Measurements from ENCODE around the gene SGCD. TPM values are rescaled to one million over a fixed set of nuclear protein-coding genes. Genes with fewer than 3 reads are reported as not detected.

SGCD gene
- total RNA-seq, 2 experiments from 2014 or later: not detected

DNA sequence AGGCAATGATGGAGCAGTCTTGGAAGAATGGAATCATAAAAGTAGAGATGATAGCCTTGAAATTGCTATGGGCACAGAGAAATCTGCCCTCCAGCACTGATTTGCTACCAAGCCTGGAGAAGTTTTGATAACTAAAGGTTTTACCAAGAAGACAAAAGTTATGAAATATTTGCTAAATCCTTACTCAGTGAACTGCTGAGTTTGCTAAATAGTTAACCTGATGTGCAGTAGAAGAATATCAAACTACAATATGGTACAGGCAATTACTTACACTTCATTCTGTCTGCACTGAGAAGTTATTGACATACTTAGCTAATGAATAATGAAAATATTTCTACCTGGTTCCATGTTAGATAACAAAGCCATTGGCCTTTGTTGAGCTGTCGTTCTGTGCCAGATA is 124.5 kb downstream of the SGCD start:
- ChIA-PET CTCF (no interaction called here), POLR2A (no interaction called here)
- ATAC-seq (no peak), DNase-seq (no peak)
- no peaks in the 10 kb centered on the region for H3K36me3 Mint-ChIP-seq (ENCODE audit: low read depth)
- TF ChIP-seq, protein P1, sequence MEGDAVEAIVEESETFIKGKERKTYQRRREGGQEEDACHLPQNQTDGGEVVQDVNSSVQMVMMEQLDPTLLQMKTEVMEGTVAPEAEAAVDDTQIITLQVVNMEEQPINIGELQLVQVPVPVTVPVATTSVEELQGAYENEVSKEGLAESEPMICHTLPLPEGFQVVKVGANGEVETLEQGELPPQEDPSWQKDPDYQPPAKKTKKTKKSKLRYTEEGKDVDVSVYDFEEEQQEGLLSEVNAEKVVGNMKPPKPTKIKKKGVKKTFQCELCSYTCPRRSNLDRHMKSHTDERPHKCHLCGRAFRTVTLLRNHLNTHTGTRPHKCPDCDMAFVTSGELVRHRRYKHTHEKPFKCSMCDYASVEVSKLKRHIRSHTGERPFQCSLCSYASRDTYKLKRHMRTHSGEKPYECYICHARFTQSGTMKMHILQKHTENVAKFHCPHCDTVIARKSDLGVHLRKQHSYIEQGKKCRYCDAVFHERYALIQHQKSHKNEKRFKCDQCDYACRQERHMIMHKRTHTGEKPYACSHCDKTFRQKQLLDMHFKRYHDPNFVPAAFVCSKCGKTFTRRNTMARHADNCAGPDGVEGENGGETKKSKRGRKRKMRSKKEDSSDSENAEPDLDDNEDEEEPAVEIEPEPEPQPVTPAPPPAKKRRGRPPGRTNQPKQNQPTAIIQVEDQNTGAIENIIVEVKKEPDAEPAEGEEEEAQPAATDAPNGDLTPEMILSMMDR (IDR thresholded peaks at IDR 0.05): no peak
- intact Hi-C loops (cut with micrococcal nuclease): no loop called here
- H3K27me3 Mint-ChIP-seq: peaks cover 16% of the 10 kb centered on the region
- no peak overlapping the region for H3K27ac Mint-ChIP-seq
- no peaks in the 10 kb centered on the region for H3K9me3 Mint-ChIP-seq
- no peaks in the 10 kb centered on the region for H3K4me1 Mint-ChIP-seq (ENCODE audit: low read depth)
- H3K4me3 Mint-ChIP-seq: no peak overlapping the region

DNA sequence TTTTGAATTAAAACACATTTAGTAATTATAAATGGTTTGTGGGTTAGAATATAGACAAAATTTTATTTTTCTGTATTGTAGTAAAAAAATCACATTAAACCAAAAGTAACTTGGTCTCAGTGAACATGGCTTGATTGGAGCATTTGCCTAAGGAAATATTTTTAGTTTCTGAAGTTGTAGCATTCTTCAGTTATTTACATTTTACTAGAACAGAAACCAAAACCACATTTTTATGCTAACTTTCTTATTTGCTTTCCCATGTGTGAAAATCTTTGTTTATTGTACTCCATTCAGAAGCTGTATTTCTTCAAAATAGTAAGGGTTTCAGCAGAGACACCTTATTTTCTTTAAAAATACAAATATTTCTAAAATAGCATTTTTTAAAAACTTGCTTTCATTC is 129.9 kb downstream of the SGCD start:
- H3K36me3 Mint-ChIP-seq (ENCODE audit: low read depth): no peaks in the 10 kb centered on the region

DNA sequence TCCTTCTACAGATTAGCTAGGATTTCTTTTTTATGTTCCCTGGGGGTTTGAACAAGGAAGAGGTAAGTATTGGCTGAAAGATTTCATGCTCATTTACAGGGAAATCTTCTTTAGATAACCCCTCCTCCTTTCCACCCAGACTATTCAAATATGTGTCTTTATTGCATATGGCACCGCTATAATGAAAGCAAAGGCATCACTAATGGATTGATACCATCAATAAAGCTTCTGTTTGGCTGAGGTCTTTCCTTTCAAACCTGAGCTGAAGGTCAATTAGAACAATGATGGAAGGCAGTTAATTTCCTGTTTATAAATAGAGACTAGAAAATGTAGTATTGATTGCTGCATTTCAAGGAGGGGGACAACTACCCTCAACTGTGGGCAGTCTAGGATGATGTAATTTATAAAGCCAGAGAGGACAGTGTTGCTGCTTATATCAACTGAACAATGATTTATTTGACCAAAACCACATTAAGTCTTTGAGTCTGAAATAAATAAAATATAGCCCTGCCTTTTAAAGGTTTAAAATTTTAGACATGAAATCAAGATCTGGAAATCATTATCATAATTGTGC is 132.9 kb downstream of the SGCD start:
- no peak overlapping the region for H3K4me3 Mint-ChIP-seq
- no peaks in the 10 kb centered on the region for H3K9me3 Mint-ChIP-seq
- ChIA-PET POLR2A (no interaction called here), CTCF (no interaction called here)
- TF ChIP-seq, protein P1 (IDR thresholded peaks at IDR 0.05): no peak
- H3K4me1 Mint-ChIP-seq (ENCODE audit: low read depth): no peaks in the 10 kb centered on the region
- no peak overlapping the region for H3K27ac Mint-ChIP-seq
- intact Hi-C loops (cut with micrococcal nuclease): no loop called here
- no peak for ATAC-seq
- H3K27me3 Mint-ChIP-seq: peaks cover 7% of the 10 kb centered on the region
- no peaks in the 10 kb centered on the region for H3K36me3 Mint-ChIP-seq (ENCODE audit: low read depth)
- DNase-seq: no peak

More for the DNA sequence above, 129.9 kb downstream of the SGCD start:
- no peak for DNase-seq
- TF ChIP-seq, protein P1 (IDR thresholded peaks at IDR 0.05): no peak
- intact Hi-C loops (cut with micrococcal nuclease): no loop called here
- no peak overlapping the region for H3K27ac Mint-ChIP-seq
- H3K4me3 Mint-ChIP-seq: no peak overlapping the region
- ChIA-PET POLR2A (no interaction called here), CTCF (no interaction called here)
- ATAC-seq: no peak
- no peaks in the 10 kb centered on the region for H3K9me3 Mint-ChIP-seq
- H3K27me3 Mint-ChIP-seq: peaks cover 14% of the 10 kb centered on the region
- no peaks in the 10 kb centered on the region for H3K4me1 Mint-ChIP-seq (ENCODE audit: low read depth)

DNA sequence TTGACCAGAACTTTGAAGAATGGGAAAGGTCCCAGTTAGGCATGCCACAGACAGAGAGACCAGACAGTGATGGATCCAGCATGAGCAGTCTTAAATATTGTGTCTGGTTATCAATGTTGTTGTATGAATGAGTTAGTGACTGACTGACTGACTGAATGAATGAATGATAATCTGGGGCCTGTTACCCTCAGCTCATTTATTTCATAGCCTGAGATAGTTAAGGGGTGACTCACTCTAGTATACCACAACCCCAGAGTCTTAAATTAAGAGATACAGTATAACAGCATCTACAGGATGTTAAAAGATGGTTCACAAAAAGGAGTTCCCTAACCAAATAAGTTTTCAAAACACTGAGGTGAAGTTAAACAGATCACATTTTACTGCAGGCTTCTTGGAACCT is 133.5 kb downstream of the SGCD start:
- Mint-ChIP-seq H3K27ac (no peak overlapping the region), H3K27me3 (peaks cover 8% of the 10 kb centered on the region), H3K9me3 (no peaks in the 10 kb centered on the region), H3K4me3 (no peak overlapping the region), H3K4me1 (ENCODE audit: low read depth) (no peaks in the 10 kb centered on the region), H3K36me3 (ENCODE audit: low read depth) (no peaks in the 10 kb centered on the region)
- no peak for ATAC-seq
- DNase-seq: no peak
- TF ChIP-seq, protein P1 (IDR thresholded peaks at IDR 0.05): no peak
- intact Hi-C loops (cut with micrococcal nuclease): no loop called here
- ChIA-PET POLR2A (no interaction called here), CTCF (no interaction called here)

DNA sequence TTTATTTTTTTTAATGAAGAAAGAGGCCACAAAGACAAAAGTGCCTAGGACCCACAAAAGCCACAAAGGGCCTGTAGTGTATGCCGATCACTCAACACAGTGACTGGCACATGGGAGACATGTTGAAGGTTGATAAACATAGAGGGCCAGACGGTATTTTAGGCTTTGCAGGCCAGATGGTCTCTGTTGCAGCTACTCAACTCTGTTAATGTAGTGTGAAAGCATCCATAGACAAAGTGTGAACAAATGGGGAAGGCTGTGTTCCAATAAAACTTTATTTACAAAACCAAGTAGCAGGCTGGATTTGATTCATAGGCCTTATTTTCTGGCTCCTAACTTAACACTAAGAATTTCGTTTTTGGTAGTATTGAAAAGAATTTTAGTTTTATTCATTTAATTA is 139.9 kb downstream of the SGCD start:
- no peaks in the 10 kb centered on the region for H3K36me3 Mint-ChIP-seq (ENCODE audit: low read depth)
- TF ChIP-seq, protein P1 (IDR thresholded peaks at IDR 0.05): no peak
- H3K4me3 Mint-ChIP-seq: no peak overlapping the region
- no peak overlapping the region for H3K27ac Mint-ChIP-seq
- H3K4me1 Mint-ChIP-seq (ENCODE audit: low read depth): no peaks in the 10 kb centered on the region
- no peak for ATAC-seq
- POLR2A ChIA-PET: no interaction called here
- no peaks in the 10 kb centered on the region for H3K9me3 Mint-ChIP-seq
- no peak for DNase-seq
- H3K27me3 Mint-ChIP-seq: peaks cover 2% of the 10 kb centered on the region
- CTCF ChIA-PET: no interaction called here
- intact Hi-C loops (cut with micrococcal nuclease): no loop called here

All from activated CD8-positive, alpha-beta T cell treated with anti-CD3 and anti-CD28 coated beads for 36 hours (primary cell).